ENCODE results near the gene PHF21A. TPM values are rescaled to one million over a fixed set of nuclear protein-coding genes. Genes with fewer than 3 reads are reported as not detected.
"Not testable (repeated sequence)": the region's sequence is repeated elsewhere in the genome, so short reads cannot be mapped to it uniquely, and the experiment has no call there.

PHF21A gene
- total RNA-seq, 4 donors from 2014 or later: 16.1 to 73.0 (median 22.1) TPM

DNA sequence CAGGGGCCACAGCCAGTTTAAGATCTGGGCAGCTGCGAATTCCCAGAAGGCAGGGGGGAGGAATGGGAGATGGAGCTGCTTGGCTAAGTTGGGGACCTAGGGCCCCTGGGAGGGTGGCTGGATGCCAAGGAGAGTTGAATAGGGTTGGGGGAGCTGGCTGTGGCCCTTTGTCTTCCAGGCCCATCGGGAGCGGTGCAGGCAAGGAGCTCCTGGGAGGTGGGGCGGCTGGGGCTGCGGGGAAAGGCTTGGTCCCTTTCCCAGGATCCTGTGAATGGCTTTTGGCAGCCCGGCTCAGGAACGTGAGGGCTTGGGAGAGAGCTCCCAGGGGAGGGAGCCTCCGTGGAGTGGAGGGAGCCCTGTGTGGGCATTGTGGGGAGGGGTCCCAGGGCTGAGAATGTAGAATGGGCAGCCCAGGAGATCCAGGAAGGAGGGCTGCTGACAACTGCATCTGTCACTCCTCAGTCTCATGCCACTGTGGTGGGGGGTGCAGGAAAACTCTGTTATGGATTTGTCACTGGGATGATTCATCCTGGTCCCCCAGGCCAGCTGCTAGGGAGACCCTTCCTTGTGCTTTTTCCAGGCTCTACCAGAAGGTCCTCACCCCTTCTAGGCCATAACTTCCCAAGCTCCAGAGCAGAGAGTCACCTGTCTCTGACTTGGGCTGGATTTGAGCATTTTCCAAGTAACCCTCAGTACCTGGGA is 220.2 kb downstream of the PHF21A start:
- DNase-seq (ENCODE audit: low spot score): no peak
- no peak for ATAC-seq (ENCODE audit: low FRiP score)
- TF ChIP-seq, protein P1, sequence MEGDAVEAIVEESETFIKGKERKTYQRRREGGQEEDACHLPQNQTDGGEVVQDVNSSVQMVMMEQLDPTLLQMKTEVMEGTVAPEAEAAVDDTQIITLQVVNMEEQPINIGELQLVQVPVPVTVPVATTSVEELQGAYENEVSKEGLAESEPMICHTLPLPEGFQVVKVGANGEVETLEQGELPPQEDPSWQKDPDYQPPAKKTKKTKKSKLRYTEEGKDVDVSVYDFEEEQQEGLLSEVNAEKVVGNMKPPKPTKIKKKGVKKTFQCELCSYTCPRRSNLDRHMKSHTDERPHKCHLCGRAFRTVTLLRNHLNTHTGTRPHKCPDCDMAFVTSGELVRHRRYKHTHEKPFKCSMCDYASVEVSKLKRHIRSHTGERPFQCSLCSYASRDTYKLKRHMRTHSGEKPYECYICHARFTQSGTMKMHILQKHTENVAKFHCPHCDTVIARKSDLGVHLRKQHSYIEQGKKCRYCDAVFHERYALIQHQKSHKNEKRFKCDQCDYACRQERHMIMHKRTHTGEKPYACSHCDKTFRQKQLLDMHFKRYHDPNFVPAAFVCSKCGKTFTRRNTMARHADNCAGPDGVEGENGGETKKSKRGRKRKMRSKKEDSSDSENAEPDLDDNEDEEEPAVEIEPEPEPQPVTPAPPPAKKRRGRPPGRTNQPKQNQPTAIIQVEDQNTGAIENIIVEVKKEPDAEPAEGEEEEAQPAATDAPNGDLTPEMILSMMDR (IDR thresholded peaks at IDR 0.05): no peak

DNA sequence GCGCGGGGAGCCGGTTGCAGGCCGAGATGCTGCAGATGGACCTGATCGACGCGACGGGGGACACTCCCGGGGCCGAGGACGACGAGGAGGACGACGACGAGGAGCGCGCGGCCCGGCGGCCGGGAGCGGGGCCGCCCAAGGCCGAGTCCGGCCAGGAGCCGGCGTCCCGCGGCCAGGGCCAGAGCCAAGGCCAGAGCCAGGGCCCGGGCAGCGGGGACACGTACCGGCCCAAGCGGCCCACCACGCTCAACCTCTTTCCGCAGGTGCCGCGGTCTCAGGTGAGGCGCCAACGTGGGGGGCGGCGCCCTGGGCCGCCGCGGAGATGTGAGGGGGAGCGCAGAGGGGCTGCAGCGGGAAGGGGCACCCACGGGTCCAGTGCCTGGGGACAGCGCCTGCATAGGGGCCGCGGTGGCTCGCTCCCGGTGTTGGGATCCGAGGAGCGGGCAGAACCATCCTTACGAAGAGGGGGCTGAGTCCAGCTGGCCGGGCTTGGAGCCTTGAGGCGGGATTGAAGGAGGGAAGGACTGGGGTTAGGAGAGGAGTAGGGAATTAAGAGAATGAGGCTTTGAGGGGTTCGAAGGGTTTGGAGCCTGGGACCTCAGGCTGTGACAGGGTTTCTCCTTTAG is 221.0 kb downstream of the PHF21A start:
- not testable (repeated sequence) for DNase-seq (ENCODE audit: low spot score)
- ATAC-seq (ENCODE audit: low FRiP score): peak; percentile 3

DNA sequence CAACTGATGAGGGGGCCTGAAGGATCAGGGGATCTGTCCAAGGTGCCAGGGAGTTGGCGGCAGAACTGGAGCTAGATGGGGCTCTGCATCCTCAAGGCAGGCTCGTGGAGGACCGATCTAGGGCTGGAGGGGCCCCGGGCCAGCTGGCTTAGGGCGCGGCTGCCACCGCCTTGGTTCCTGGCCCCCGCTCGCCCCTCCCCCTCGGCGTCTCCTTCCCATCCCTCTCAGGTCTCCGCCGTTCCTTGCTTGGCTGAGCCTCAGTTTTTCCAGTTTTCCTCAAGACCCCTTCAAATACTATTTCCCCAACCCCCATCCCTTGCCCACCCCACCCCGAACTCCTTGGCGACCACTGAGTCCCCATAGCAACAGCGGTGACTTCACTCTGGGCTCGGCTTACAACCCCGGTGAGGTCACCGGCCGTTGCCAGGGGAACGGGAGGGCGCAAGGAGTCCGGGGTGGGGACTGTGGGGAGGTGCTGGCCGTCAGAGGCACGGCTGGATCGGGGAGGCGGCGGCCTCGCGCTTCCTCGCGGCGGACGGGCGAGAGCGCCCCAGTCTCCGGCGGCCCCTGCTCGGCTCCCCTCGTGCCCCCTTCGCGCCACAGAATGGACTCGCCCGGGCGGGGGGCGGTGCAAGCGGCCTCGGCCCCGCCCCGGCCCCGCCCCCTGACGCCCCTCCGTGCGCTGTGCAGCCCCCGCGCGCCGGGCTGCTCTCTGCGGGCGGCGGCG is 221.6 kb downstream of the PHF21A start:
- TF ChIP-seq, protein P1 (IDR thresholded peaks at IDR 0.05): no peak
- peak; percentile 88 for ATAC-seq (ENCODE audit: low FRiP score)
- peak; percentile 57 for DNase-seq (ENCODE audit: low spot score)

DNA sequence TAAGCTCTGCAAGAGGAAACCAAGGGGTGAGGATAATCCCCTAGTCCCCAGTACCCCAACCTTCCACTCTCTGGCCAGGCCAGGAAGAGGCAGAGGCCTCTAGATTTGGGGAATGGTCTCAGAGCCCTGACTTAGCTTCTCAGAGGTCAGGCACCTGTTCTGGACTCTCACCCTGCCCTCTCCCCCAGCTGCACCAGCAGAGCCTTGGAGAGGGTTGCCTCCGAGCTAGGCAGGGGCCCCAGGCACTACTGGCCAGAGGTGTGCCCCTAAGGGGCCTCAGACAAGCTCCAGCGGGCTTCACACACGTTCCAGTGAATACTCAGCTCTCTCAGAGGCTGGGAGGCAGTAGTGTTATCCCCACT is 222.2 kb downstream of the PHF21A start:
- TF ChIP-seq, protein P1 (IDR thresholded peaks at IDR 0.05): no peak
- DNase-seq (ENCODE audit: low spot score): no peak
- no peak for ATAC-seq (ENCODE audit: low FRiP score)

DNA sequence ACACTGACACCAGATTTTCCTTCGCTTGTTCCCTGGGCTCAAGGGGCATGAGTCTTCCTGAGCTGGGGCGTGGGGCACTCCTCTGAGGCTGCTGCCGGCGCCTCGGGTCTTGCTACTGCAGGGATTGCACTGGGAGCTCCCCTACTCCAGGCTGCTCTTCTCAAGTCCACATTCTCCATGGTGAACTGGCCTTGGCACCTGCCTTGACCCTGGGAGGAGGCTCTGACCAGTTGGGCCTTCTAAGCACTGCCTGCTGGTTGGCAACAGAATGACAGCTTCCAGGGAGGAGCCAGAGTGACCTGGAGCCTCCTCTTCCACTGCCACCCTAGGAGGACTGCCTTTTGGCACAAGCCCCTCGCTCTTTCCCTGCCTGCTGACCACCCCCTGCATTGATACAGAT is 223.7 kb downstream of the PHF21A start:
- DNase-seq (ENCODE audit: low spot score) (no peak), ATAC-seq (ENCODE audit: low FRiP score) (no peak)
- TF ChIP-seq, protein P1 (IDR thresholded peaks at IDR 0.05): no peak

DNA sequence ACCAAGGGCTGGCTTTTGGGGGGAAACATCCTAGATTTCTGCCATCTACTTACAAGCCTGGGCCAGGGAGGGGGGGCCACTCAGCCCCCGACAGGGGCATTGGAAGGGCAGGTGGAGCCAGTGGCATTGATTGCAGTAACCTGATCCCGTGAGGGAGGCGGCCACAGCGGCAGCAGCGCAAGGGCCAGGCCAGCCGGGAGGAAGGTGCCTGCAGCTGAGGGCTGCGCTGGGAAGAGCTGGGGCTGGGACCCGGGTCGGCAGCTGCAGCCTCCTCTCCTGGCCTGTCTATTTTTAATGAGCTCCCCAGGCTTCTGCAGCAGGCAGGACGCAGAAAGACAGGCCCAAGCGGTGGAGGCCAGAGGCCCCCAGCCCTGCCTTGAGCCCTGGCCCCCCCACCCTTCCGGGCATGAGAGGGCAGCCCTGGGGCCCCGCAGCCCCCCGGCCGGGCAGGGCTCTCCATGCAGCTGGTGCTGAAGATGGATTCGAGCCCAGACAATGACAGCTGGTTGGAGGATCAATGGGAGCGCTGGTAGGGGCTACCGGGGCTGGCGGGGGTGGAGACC is 224.8 kb downstream of the PHF21A start:
- TF ChIP-seq, protein P1 (IDR thresholded peaks at IDR 0.05): no peak

DNA sequence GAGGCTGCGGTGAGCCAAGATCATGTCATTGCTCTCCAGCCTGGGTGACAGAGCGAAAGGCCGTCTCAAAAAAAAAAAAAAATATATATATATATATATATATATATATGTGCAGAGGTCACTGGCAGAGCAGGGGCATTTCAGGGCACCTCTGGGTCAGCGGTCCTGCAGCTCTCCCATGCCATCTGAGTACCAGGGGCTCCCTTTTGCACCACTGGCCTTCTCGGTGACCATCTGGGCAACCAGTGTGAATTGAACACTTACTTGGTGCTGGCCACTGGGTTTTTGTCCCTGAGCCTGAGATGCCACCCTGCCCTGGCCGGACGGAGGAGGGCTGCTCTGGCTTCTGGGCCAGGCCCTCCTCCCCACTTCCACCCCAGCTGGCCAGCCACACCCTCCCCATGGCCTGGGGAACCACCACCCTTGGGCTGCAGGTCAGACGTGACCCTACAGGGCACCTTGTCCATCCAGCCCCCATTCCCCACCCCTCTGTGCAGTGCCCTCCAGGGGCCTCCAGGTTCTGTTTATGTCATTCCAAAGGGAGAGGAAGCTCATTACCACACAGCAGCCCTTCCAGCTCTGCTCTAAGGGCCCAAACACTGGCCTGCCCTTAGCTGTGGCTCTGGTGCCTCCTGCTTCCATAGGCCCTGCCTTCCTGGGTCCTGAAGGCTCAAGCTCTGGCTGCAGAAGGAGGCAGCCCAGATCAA is 225.5 kb downstream of the PHF21A start:
- TF ChIP-seq, protein P1 (IDR thresholded peaks at IDR 0.05): no peak
- ATAC-seq (ENCODE audit: low FRiP score) (no peak), DNase-seq (ENCODE audit: low spot score) (no peak)

More for the DNA sequence above, 224.8 kb downstream of the PHF21A start:
- no peak for DNase-seq (ENCODE audit: low spot score)
- no peak for ATAC-seq (ENCODE audit: low FRiP score)
